ENCODE results near the gene STK24.
"Not testable (repeated sequence)": the region's sequence is repeated elsewhere in the genome, so short reads cannot be mapped to it uniquely, and the experiment has no call there.

The STK24 gene

GRCh38 chr13:98591721-98592361 is 14.9 kb upstream of the STK24 start:
- H3K9ac ChIP-seq (ENCODE audit: low read length) = no peak overlapping the region
- H4K20me1 ChIP-seq (ENCODE audit: insufficient read depth, low read length) = no peaks in the 10 kb centered on the region
- TF ChIP-seq CTCF (IDR thresholded peaks at IDR 0.05; ENCODE audit: low read depth, low read length) (no peak), EZH2phosphoT487 (IDR thresholded peaks at IDR 0.05; ENCODE audit: low read depth) (no peak)
- H2AFZ ChIP-seq (ENCODE audit: low read depth, low read length) = no peak overlapping the region
- H3K4me1 ChIP-seq (ENCODE audit: low read length) = peaks cover 17% of the 10 kb centered on the region
- no peak overlapping the region for H3K4me2 ChIP-seq (ENCODE audit: low read length)
- no peaks in the 10 kb centered on the region for H3K36me3 ChIP-seq (replicated peaks; ENCODE audit: low read depth, low read length)
- no peak overlapping the region for H3K27ac ChIP-seq (ENCODE audit: low read length)
- H3K9me3 ChIP-seq (ENCODE audit: insufficient read depth, low read length) = no peaks in the 10 kb centered on the region
- H3K79me2 ChIP-seq (ENCODE audit: low read length) = no peaks in the 10 kb centered on the region
- no peaks in the 10 kb centered on the region for H3K27me3 ChIP-seq (ENCODE audit: low read depth, low read length)
- H3K4me3 ChIP-seq (ENCODE audit: low read length) = no peak overlapping the region

DNA sequence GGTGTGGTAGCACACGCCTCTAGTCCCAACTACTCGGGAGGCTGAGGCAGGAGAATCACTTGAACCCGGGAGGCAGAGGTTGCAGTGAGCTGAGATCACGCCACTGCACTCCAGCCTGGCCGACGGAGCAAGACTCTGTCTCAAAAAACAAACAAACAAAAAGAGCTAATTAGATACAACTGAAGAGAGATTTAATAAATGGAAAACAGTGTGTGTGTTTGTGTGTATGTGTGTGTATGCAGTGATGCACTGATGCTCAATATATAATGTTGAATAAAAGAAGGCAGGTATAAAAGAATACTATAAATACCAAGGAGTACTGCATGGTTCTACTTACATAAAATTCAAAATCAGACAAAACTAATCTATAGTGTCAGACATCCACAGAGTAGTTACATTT is 13.6 kb upstream of the STK24 start:
- H3K4me3 ChIP-seq (ENCODE audit: low read length); H3K27ac ChIP-seq (ENCODE audit: low read length); H3K9ac ChIP-seq (ENCODE audit: low read length); H4K20me1 ChIP-seq (ENCODE audit: insufficient read depth, low read length); H3K79me2 ChIP-seq (ENCODE audit: low read length); H3K36me3 ChIP-seq (replicated peaks; ENCODE audit: low read depth, low read length); H2AFZ ChIP-seq (ENCODE audit: low read depth, low read length); H3K27me3 ChIP-seq (ENCODE audit: low read depth, low read length); H3K9me3 ChIP-seq (ENCODE audit: insufficient read depth, low read length); H3K4me2 ChIP-seq (ENCODE audit: low read length); H3K4me1 ChIP-seq (ENCODE audit: low read length): not testable (repeated sequence)

DNA sequence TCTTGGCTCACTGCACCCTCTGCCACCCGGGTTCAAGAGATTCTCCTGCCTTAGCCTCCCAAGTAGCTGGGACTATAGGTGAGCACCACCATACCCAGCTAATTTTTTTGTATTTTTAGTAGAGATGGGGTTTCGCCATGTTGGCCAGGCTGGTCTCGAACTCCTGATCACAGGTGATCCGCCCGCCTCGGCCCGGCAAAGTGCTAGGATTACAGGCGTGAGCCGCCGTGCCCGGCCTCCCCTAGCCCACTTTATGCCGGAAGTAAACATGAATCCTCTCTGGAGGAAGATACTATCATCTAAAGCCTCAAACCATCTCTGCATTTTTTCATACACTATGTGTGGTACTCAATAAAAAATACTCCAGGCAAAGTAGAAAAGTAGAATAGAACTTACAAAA is 12.6 kb upstream of the STK24 start:
- H3K27me3 ChIP-seq (ENCODE audit: low read depth, low read length); H3K4me1 ChIP-seq (ENCODE audit: low read length); H3K79me2 ChIP-seq (ENCODE audit: low read length); H2AFZ ChIP-seq (ENCODE audit: low read depth, low read length); H3K27ac ChIP-seq (ENCODE audit: low read length); H3K9ac ChIP-seq (ENCODE audit: low read length); H4K20me1 ChIP-seq (ENCODE audit: insufficient read depth, low read length); H3K4me2 ChIP-seq (ENCODE audit: low read length); H3K9me3 ChIP-seq (ENCODE audit: insufficient read depth, low read length); H3K36me3 ChIP-seq (replicated peaks; ENCODE audit: low read depth, low read length); H3K4me3 ChIP-seq (ENCODE audit: low read length): not testable (repeated sequence)

- Histone ChIP-seq H3K27me3 (ENCODE audit: low read depth, low read length) (no peaks in the 10 kb centered on the region), H3K4me3 (ENCODE audit: low read length) (no peak overlapping the region), H3K4me1 (ENCODE audit: low read length) (peaks cover 8% of the 10 kb centered on the region), H2AFZ (ENCODE audit: low read depth, low read length) (no peak overlapping the region), H4K20me1 (ENCODE audit: insufficient read depth, low read length) (no peaks in the 10 kb centered on the region), H3K4me2 (ENCODE audit: low read length) (no peak overlapping the region), H3K27ac (ENCODE audit: low read length) (no peak overlapping the region), H3K36me3 (replicated peaks; ENCODE audit: low read depth, low read length) (no peaks in the 10 kb centered on the region), H3K79me2 (ENCODE audit: low read length) (no peaks in the 10 kb centered on the region), H3K9me3 (ENCODE audit: insufficient read depth, low read length) (no peaks in the 10 kb centered on the region), H3K9ac (ENCODE audit: low read length) (no peak overlapping the region)
- TF ChIP-seq EZH2phosphoT487 (IDR thresholded peaks at IDR 0.05; ENCODE audit: low read depth) = no peak
- no peak for TF ChIP-seq CTCF (IDR thresholded peaks at IDR 0.05; ENCODE audit: low read depth, low read length)
Measured at GRCh38 chr13:98586400-98587345, 9.8 kb upstream of the STK24 start.

DNA sequence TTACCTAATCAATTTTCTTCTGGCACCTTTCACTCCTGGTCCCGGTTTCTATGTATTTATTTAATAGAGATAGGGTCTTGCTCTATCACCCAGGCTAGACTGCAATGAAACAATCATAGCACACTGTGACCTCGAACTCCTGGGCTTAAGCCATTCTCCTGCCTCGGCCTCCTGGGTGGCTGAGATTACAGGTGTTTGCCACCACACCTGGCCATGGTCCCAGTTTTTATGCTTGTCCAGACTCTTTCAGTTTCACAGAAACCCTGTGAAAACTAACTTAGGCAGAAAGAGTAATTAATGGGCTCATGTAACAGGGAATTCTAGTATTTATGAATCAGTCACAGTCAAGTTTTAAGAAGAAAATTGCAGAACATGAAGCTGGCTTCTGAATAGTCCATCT is 9.0 kb upstream of the STK24 start:
- Histone ChIP-seq H3K9ac (ENCODE audit: low read length) (no peak overlapping the region), H3K27ac (ENCODE audit: low read length) (no peak overlapping the region), H3K36me3 (replicated peaks; ENCODE audit: low read depth, low read length) (no peaks in the 10 kb centered on the region), H2AFZ (ENCODE audit: low read depth, low read length) (no peak overlapping the region), H3K4me1 (ENCODE audit: low read length) (peaks cover 10% of the 10 kb centered on the region), H3K4me3 (ENCODE audit: low read length) (no peak overlapping the region), H3K9me3 (ENCODE audit: insufficient read depth, low read length) (no peaks in the 10 kb centered on the region), H3K4me2 (ENCODE audit: low read length) (no peak overlapping the region), H3K79me2 (ENCODE audit: low read length) (no peaks in the 10 kb centered on the region), H4K20me1 (ENCODE audit: insufficient read depth, low read length) (no peaks in the 10 kb centered on the region), H3K27me3 (ENCODE audit: low read depth, low read length) (no peaks in the 10 kb centered on the region)
- TF ChIP-seq EZH2phosphoT487 (IDR thresholded peaks at IDR 0.05; ENCODE audit: low read depth) = no peak
- no peak for TF ChIP-seq CTCF (IDR thresholded peaks at IDR 0.05; ENCODE audit: low read depth, low read length)

Data from OCI-LY3 (cell line).